ENCODE measurements around the gene TMEM259.

The TMEM259 gene

DNA sequence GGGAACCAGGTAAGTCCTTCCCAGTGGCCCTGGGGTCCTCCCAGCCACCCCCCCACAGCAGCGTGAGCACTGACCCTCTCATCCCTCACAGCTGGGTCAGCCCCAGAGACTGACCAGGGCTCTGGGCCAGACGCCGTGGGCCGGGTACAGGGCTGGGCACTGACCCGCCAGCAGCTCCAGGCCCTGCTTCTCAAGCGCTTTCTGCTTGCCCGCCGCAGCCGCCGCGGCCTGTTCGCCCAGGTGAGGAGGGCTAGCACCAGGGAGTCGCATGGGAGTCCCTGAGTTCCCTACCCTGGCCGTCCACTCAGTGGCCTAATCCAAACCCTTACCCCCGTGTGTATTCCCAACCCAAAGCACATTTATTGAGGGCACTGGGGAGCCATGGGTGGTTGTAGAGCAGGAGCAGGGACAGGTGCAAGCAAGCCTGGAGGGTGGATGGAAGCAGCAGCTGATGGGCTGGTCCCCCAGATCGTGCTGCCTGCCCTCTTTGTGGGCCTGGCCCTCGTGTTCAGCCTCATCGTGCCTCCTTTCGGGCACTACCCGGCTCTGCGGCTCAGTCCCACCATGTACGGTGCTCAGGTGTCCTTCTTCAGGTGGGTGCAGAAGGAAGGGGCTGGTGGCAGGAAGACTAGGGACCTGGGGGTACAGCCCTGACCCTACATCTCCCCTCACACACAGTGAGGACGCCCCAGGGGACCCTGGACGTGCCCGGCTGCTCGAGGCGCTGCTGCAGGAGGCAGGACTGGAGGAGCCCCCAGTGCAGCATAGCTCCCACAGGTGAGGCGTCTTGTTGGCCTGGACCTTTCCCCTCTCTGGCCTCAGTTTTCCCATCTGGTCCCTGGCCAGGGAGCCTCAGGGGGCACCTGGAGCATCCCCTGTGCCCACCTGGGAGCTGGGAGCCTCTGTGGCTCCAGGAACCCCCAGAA is 33.4 kb upstream of the TMEM259 start:
- no peak for DNase-seq (ENCODE audit: extremely low read depth, low read depth)
- TF ChIP-seq, protein P1, sequence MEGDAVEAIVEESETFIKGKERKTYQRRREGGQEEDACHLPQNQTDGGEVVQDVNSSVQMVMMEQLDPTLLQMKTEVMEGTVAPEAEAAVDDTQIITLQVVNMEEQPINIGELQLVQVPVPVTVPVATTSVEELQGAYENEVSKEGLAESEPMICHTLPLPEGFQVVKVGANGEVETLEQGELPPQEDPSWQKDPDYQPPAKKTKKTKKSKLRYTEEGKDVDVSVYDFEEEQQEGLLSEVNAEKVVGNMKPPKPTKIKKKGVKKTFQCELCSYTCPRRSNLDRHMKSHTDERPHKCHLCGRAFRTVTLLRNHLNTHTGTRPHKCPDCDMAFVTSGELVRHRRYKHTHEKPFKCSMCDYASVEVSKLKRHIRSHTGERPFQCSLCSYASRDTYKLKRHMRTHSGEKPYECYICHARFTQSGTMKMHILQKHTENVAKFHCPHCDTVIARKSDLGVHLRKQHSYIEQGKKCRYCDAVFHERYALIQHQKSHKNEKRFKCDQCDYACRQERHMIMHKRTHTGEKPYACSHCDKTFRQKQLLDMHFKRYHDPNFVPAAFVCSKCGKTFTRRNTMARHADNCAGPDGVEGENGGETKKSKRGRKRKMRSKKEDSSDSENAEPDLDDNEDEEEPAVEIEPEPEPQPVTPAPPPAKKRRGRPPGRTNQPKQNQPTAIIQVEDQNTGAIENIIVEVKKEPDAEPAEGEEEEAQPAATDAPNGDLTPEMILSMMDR (IDR thresholded peaks at IDR 0.05; ENCODE audit: low read depth, low read length) = no peak

DNA sequence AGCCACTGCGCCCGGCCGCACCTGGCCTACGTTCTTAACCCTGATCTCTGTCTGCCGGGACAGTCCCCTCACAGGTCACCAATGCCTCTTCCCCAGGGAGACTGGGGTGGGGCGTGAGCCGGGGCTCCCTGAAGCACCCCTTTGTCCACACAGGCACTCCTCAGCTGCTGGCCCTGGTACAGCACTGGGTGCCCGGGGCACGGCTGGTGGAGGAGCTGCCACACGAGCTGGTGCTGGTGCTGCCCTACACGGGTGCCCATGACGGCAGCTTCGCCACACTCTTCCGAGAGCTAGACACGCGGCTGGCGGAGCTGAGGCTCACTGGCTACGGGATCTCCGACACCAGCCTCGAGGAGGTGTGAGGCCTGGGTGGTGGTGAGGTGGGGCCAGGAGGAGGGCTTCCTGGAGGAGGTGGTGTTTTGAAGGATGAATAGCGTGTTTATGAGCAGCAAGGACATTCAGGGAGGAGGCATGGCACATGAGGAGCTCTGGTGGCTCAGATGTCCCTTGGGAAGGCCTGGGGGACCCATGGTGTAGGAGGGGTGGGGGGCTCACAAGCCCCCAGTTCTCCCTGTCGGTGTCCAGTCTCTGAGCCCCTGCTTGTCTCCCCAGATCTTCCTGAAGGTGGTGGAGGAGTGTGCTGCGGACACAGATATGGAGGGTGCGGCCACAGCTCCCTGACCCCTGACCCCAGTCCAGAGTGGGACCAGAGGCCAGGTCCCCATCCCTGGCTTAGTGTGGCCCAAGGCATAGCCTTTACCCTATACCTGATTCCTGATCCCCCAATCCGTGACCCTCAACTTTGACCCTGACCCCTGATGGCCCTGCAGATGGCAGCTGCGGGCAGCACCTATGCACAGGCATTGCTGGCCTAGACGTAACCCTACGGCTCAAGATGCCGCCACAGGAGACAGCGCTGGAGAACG is 32.5 kb upstream of the TMEM259 start:
- DNase-seq (ENCODE audit: extremely low read depth, low read depth) = no peak
- TF ChIP-seq, protein P1 (IDR thresholded peaks at IDR 0.05; ENCODE audit: low read depth, low read length) = no peak

DNA sequence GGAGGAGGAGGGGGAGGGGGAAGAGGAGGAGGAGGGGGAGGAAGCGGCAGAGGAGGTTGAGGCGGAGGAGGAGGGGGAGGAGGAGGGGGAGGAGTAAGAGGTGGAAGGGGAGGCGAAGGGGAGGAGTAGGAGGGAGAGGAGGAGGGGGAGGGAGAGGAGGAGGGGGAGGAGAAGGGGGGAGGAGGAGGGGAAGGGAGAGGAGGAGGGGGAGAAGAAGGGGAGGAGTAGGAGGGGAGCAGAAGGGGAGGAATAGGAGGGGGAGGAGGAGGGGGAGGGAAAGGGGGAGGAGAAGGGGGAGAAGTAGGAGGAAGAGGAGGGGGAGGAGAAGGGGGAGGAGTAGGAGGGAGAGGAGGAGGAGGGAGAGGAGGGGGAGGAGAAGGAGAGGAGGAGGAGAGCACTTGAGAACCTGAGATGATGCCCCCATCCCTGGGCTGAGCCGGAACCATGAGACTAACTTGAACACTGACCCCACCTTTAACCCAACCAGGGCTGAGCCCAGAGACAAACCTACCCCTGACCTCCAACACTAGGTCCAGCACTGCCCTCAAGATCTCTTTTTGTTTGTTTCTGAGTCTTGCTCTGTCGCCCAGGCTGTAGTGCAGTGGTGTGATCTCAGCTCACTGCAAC is 31.5 kb upstream of the TMEM259 start:
- DNase-seq (ENCODE audit: extremely low read depth, low read depth) = no peak
- TF ChIP-seq, protein P1 (IDR thresholded peaks at IDR 0.05; ENCODE audit: low read depth, low read length) = no peak

DNA sequence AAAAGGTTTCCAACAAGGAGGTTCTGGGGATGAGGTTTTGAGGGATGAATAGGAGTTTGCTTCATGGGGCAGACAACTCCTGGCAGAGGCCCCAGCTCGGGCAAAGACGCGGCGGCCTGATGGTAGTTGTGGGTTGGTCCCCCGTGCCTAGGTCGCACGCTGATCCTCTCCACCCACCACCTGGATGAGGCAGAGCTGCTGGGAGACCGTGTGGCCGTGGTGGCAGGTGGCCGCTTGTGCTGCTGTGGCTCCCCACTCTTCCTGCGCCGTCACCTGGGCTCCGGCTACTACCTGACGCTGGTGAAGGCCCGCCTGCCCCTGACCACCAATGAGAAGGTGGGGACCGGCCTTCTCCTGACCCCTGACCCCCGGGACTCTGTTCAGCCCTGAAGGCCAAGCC is 30.9 kb upstream of the TMEM259 start:
- DNase-seq (ENCODE audit: extremely low read depth, low read depth) = no peak
- TF ChIP-seq, protein P1 (IDR thresholded peaks at IDR 0.05; ENCODE audit: low read depth, low read length) = no peak

DNA sequence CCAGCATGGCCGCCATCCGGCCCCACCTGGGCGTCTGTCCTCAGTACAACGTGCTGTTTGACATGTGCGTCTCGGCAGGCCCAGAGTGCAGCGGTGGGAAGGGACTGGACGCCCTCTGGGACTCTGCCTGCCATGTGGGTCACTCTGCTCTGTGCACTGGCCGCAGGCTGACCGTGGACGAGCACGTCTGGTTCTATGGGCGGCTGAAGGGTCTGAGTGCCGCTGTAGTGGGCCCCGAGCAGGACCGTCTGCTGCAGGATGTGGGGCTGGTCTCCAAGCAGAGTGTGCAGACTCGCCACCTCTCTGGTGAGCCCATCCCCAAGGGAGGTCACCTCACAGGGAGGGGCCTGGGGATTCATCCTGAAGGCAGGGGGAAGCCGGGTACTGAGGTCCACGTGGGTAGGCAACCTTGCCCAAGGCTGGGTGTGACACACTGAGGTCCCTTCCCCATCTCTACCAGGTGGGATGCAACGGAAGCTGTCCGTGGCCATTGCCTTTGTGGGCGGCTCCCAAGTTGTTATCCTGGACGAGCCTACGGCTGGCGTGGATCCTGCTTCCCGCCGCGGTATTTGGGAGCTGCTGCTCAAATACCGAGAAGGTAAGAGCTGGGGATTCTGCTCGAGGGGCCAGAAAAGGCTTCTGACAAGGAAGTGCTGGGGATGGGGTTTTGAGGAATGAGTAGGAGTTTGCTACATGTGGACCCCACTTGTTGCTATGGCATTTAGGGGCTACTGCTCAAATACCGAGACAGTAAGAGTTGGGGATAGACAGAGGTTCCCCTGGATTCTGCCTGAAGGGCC is 30.3 kb upstream of the TMEM259 start:
- DNase-seq (ENCODE audit: extremely low read depth, low read depth) = no peak
- TF ChIP-seq, protein P1 (IDR thresholded peaks at IDR 0.05; ENCODE audit: low read depth, low read length) = no peak

DNA sequence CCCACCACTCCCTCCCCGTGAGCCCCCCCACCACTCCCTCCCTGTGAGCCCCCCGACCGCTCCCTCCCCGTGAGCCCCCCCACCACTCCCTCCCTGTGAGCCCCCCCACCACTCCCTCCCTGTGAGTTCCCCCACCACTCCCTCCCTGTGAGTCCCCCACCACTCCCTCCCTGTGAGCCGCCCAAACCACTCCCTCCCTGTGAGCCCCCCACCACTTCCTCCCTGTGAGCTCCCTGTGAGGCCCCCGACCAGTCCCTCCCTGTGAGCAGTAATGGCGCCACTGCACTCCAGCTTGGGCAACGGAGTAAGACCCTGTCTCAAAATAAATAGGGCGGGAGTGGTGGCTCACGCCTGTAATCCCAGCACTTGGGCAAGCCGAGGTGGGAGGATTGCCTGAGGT is 28.9 kb upstream of the TMEM259 start:
- TF ChIP-seq, protein P1 (IDR thresholded peaks at IDR 0.05; ENCODE audit: low read depth, low read length) = no peak
- no peak for DNase-seq (ENCODE audit: extremely low read depth, low read depth)
